Measurements from ENCODE around the gene ITGBL1. TPM values are rescaled to one million over a fixed set of nuclear protein-coding genes. Genes with fewer than 3 reads are reported as not detected.

ITGBL1 gene
- total and polyA plus RNA-seq, 2 of the 13 experiments (the other 11 are each of a cell fraction or from before 2014, with no cell fraction given) = 0.02 TPM; not detected in 1

DNA sequence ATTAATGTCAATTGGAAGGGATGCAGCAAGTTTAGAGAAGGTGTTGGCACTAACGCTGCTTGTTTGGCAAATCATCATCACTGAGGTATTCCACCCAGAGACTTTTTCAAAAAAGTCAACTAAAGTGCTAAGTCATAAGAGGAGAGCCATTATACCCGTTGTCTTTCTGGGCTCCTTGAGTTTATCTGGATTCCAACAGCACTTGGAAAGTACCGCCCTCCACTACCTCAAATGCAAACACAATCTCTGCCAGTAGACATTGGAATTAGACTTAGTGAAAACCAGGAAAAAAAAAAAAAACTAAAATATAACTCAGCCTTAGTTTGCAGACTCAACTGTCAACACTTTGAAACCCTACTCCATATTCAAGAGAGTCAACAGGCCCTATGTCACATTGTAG, 266.0 kb downstream of the ITGBL1 start:
- no peak overlapping the region for H3K4me3 ChIP-seq (replicated peaks in 1 of 3; ENCODE audit: insufficient read depth in 1 of 3, low read depth in 2 of 3, low read length in 3 of 3)
- no peaks in the 10 kb centered on the region for H3K36me3 ChIP-seq (replicated peaks in 1 of 2; ENCODE audit: control insufficient read depth in 1 of 2, insufficient read depth in 2 of 2, low read length in 2 of 2)
- H3K4me2 ChIP-seq (ENCODE audit: low read depth, low read length) = no peak overlapping the region
- no peaks in the 10 kb centered on the region for H3K27me3 ChIP-seq (ENCODE audit: control insufficient read depth in 1 of 2, insufficient read depth in 2 of 2, low read length in 2 of 2)
- FAIRE-seq = no peak
- no peak overlapping the region for H2AFZ ChIP-seq (ENCODE audit: low read length)
- 13% methylated on average over 3 of the region's 3 CpGs for WGBS (ENCODE audit: low lambda C conversion rate)
- ChIA-PET CTCF (ENCODE audit: low intra/inter-chr PET ratio, low total read pairs) (no interaction called here), POLR2A (no interaction called here)
- no peak overlapping the region for H3K9ac ChIP-seq (ENCODE audit: insufficient read depth, low read depth, low read length)
- H3K4me1 ChIP-seq (ENCODE audit: insufficient read depth, low read length) = no peaks in the 10 kb centered on the region
- in situ Hi-C loops (cut with HindIII; ENCODE audit: extremely low pct_ligation_motif_present, low pct_unique_long_range_greater_than_20kb) = no loop called here
- H4K20me1 ChIP-seq (ENCODE audit: insufficient read depth, low read length) = no peaks in the 10 kb centered on the region
- H3K9me3 ChIP-seq (ENCODE audit: low read length) = no peaks in the 10 kb centered on the region
- intact Hi-C loops (cut with micrococcal nuclease; ENCODE audit: unreplicated experiment) = no loop called here
- ATAC-seq = no peak
- BruUV-seq (replicated peaks) = no TSS peak
- no peak for DNase-seq (ENCODE audit: low spot score)
- H3K79me2 ChIP-seq (ENCODE audit: insufficient read depth, low read length) = no peaks in the 10 kb centered on the region
- H3K27ac ChIP-seq (ENCODE audit: extremely low read length, insufficient read depth, low read length) = no peak overlapping the region
- TF ChIP-seq CREB1 (IDR thresholded peaks at IDR 0.05) (no peak), CREB1 (CRISPR knock-in tag; IDR thresholded peaks at IDR 0.05) (no peak), ZNF883 (CRISPR knock-in tag; IDR thresholded peaks at IDR 0.05; ENCODE audit: not compliant biosample characterization) (no peak), ZNF143 (CRISPR knock-in tag; IDR thresholded peaks at IDR 0.05) (no peak), ZNF703 (CRISPR knock-in tag; IDR thresholded peaks at IDR 0.05; ENCODE audit: borderline replicate concordance) (no peak), PRDM15 (CRISPR knock-in tag; IDR thresholded peaks at IDR 0.05) (no peak), SMAD9 (CRISPR knock-in tag; IDR thresholded peaks at IDR 0.05) (no peak), ZBTB37 (CRISPR knock-in tag; IDR thresholded peaks at IDR 0.05) (no peak)
- TF ChIP-seq, protein P1, sequence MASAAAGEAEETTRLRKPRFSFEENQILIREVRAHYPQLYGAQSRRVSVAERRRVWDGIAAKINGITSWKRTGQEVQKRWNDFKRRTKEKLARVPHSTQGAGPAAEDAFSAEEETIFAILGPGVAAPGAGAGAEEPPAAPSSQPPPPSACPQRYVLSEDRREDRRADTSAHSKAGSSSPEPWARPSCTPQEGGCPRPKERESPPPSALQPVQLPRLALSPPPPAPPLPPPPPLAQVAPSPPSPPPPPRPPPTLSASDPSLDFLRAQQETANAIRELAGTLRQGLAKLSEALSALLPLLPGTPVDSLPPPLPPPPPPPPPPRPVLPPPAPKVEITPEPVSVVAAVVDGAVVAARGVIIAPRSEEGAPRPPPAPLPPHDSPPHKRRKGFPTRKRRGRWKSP (CRISPR knock-in tag; IDR thresholded peaks at IDR 0.05) = no peak
- TF ChIP-seq, protein P2, sequence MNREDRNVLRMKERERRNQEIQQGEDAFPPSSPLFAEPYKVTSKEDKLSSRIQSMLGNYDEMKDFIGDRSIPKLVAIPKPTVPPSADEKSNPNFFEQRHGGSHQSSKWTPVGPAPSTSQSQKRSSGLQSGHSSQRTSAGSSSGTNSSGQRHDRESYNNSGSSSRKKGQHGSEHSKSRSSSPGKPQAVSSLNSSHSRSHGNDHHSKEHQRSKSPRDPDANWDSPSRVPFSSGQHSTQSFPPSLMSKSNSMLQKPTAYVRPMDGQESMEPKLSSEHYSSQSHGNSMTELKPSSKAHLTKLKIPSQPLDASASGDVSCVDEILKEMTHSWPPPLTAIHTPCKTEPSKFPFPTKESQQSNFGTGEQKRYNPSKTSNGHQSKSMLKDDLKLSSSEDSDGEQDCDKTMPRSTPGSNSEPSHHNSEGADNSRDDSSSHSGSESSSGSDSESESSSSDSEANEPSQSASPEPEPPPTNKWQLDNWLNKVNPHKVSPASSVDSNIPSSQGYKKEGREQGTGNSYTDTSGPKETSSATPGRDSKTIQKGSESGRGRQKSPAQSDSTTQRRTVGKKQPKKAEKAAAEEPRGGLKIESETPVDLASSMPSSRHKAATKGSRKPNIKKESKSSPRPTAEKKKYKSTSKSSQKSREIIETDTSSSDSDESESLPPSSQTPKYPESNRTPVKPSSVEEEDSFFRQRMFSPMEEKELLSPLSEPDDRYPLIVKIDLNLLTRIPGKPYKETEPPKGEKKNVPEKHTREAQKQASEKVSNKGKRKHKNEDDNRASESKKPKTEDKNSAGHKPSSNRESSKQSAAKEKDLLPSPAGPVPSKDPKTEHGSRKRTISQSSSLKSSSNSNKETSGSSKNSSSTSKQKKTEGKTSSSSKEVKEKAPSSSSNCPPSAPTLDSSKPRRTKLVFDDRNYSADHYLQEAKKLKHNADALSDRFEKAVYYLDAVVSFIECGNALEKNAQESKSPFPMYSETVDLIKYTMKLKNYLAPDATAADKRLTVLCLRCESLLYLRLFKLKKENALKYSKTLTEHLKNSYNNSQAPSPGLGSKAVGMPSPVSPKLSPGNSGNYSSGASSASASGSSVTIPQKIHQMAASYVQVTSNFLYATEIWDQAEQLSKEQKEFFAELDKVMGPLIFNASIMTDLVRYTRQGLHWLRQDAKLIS (CRISPR knock-in tag; IDR thresholded peaks at IDR 0.05) = no peak
- TF ChIP-seq, protein P3, sequence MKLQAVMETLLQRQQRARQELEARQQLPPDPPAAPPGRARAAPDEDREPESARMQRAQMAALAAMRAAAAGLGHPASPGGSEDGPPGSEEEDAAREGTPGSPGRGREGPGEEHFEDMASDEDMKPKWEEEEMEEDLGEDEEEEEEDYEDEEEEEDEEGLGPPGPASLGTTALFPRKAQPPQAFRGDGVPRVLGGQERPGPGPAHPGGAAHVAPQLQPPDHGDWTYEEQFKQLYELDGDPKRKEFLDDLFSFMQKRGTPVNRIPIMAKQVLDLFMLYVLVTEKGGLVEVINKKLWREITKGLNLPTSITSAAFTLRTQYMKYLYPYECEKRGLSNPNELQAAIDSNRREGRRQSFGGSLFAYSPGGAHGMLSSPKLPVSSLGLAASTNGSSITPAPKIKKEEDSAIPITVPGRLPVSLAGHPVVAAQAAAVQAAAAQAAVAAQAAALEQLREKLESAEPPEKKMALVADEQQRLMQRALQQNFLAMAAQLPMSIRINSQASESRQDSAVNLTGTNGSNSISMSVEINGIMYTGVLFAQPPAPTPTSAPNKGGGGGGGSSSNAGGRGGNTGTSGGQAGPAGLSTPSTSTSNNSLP (IDR thresholded peaks at IDR 0.05; ENCODE audit: low read depth, low read length) = no peak
- TF ChIP-seq, protein P4, sequence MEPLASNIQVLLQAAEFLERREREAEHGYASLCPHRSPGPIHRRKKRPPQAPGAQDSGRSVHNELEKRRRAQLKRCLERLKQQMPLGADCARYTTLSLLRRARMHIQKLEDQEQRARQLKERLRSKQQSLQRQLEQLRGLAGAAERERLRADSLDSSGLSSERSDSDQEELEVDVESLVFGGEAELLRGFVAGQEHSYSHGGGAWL (CRISPR knock-in tag; IDR thresholded peaks at IDR 0.05) = no peak

Measured in HepG2 (cell line).